Astrocyte of the spinal cord (primary cell): ENCODE results near the gene LBH.

Experiments
- DNase-seq: peaks from one replicate; pipeline ENCODE4 v3.0.0; 2011; ENCODE audit warnings: low read depth, low spot score
- H3K4me3 ChIP-seq: 2 replicates; pipeline ENCODE4 v1.5.1; 2011; ENCODE audit warnings: low read depth, mild to moderate bottlenecking, low read length, moderate library complexity
- CTCF ChIP-seq: IDR thresholded peaks from 2 replicates; pipeline ENCODE4 v1.5.1; 2012; ENCODE audit warnings: low read depth, mild to moderate bottlenecking, low read length, inconsistent platforms
- in situ Hi-C: cut with HindIII; loops from 2 replicates; pipeline ENCODE4 v1.10.0; 2017; ENCODE audit warnings: low sequenced_read_pairs

The LBH gene

DNA sequence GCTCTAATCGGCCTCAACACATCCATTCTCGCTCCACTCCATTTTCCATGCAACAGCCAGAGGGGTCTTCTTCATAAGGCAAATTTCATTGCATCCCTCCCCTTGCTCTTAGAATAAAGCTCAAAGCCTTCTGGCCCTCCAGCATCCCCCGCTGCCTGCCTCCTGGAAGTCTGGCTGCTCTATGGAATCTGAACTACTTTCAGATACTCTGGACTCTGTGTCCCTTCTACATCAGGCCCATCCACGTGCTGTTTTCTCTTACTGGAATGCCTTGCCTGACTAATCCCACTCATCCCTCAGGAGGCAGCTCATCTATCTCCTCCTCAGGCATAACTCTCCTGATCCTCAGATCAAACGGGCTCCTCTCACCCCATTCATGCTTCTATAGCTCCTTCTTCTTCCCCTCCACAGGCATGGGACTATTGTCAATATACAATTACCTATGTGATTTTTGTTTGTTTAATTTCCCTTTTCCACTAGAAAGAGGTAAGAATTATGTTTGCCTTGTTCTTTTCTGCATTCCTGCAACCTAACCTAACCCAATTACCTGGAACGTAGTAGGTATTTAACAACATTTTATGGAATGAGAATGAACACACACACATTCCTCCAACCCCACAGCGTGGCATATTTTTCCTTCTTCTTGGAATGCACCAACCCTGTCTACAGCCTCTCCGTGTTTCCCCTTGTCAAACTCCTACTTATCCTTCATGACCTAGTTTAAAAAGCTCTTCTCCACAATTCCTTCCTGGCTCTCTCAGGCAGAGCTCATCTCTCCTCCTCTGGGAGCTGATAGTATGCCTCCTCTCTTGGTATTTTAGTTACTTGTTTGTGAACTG is 49.5 kb downstream of the LBH start:
- no peak for TF ChIP-seq CTCF
- H3K4me3 ChIP-seq, result no peak overlapping the region
- in situ Hi-C loops, result no loop called here
- DNase-seq, result no peak

DNA sequence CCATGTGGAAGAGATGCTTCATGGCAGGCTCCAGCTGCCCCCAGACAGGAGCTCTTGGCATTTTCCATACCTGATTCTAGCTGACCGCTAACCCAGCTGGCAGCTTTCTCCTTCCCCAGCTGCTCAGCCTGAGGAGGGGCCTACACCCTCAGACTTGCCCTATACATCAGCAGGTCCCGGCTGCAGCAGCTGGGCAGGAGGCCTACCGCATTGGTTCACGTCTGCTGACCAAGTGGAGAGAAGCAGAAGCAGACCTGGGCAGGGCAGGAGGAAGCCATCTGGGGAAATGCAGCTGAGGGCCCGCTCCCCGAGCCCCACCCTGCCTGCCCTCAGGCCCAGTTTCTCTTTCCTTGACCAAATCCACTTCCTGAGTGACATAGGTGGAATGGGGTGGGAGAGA is 50.7 kb downstream of the LBH start:
- no peak overlapping the region for H3K4me3 ChIP-seq
- in situ Hi-C loops, result no loop called here
- no peak for TF ChIP-seq CTCF
- no peak for DNase-seq

GRCh38 chr2:30282721-30283120 is 51.4 kb downstream of the LBH start:
- DNase-seq, result no peak
- in situ Hi-C loops, result no loop called here
- no peak for TF ChIP-seq CTCF
- H3K4me3 ChIP-seq, result no peak overlapping the region

DNA sequence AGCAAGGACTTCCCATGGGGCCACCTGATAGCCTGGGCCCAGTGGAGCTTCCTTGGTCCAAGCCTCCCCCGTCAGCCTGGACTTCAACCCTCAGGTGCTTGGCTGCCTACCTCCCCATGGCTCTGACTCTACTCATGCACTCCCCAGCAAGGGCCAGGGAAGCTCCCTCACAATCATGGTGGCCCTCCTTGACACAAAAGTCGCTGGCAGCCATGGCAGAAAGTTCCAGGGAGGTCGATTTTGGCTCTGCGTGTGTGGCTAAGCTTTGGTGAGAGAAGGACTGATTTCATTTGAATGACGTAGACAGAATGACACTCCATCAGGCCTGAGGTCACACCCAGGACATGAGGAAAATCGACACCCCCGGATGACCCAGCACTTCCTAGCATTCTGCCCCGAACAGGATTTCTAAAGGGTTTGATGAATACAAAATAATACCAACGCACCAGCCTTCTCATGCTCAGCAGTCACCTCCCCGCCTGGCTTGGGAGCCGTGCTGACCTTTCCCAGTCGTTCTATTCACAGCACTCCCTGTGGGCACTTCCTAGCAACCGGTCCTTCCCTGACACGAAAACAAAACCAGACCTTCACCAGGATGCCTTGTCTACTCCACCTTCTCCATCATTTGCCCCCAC is 52.7 kb downstream of the LBH start:
- no peak for TF ChIP-seq CTCF
- no peak for DNase-seq
- in situ Hi-C loops, result no loop called here
- no peak overlapping the region for H3K4me3 ChIP-seq

- DNase-seq, result no peak
- TF ChIP-seq CTCF, result no peak
- in situ Hi-C loops, result no loop called here
- H3K4me3 ChIP-seq, result no peak overlapping the region
Measured at GRCh38 chr2:30285758-30286157, 54.4 kb downstream of the LBH start.

GRCh38 chr2:30287190-30287840 is 56.0 kb downstream of the LBH start:
- in situ Hi-C loops, result no loop called here
- TF ChIP-seq CTCF, result no peak
- DNase-seq, result no peak
- H3K4me3 ChIP-seq, result no peak overlapping the region
